Erythroblast (primary cell): ENCODE measurements around the gene PLCL1.

Source experiments
- GATA1 ChIP-seq: IDR thresholded peaks from 2 replicates; pipeline ENCODE4 v1.6.1; 2011; ENCODE audit warnings: low read depth, mild to moderate bottlenecking, control low read depth, low read length, moderate library complexity
- POLR2A ChIP-seq: IDR thresholded peaks from 2 replicates; pipeline ENCODE4 v1.6.1; 2011; ENCODE audit warnings: mild to moderate bottlenecking, low read length

- TF ChIP-seq POLR2A: no peak
- TF ChIP-seq GATA1: no peak
These were observed 364.3 kb downstream of the PLCL1 start for GRCh38 chr2:198168651-198169050.
